Posterior cingulate gyrus (tissue), 11 donors: ENCODE data around the gene SPATA31A5.
"Not testable (repeated sequence)": the region's sequence is repeated elsewhere in the genome, so short reads cannot be mapped to it uniquely, and the experiment has no call there.

Source experiments
- DNase-seq, 10 donors: peaks; one replicate each; pipeline versions ENCODE4 v3.0.0 to v3.0.0-alpha.2; 2020 to 2021; ENCODE audit warnings: mixed read lengths in 3 of 10
- intact Hi-C: fragments of 100-400 bp; cut with DNase I; formaldehyde crosslinking; loops from one replicate; pipeline ENCODE4 v1.15.1; 2023

Gene SPATA31A5

DNA sequence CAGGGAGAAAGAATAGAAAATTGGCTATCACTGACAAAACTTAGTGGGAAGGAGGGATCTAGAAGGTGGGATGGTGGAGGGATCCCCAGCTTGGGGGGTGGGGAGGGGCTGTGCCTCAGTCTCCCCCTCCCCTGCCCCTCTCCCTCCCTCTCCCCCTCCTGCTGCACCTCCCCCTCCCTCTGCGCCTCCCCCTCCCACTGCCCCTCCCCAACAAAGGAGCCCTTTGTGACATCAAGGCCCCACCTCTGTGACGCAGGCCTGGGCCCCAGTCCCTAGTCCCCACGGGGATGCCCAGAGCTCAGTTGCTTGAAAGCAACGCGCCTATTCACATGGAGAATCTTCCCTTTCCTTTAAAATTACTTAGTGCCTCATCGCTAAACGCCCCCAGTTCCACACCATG, at the start of gene SPATA31A5:
SPATA31A5 (plus strand) TSS at position 301 of the 400 bp plus-strand sequence; CDS start at position 330, 29 bp downstream.
- intact Hi-C loops, DNase-seq: not testable (repeated sequence)

DNA sequence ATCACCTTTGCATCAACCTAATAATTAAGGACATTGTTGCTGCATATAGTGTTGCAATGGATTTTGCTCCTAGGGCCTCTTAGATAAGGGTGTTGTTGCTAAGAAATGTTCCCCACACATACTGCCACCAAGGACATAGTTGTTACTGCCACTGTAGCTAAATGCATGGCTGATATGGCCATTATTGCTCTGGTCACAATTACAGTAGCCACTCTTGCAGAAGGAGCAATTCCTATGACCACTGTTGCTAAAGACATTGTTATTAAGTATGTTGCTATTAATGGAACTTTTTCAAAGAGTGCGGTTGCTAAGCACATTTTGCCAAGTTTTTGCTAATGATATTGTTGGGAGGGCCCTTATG, 48.8 kb downstream of the SPATA31A5 start:
- intact Hi-C loops, DNase-seq: not testable (repeated sequence)

GRCh38 chr9:60966382-60966781, 52.2 kb downstream of the SPATA31A5 start:
- DNase-seq, intact Hi-C loops: not testable (repeated sequence)
